K562 treated with DMSO at 1 percent for 12 hours (cell line): ENCODE results near the gene BCL2L12. TPM values are rescaled to one million over a fixed set of nuclear protein-coding genes. Genes with fewer than 3 reads are reported as not detected.

Experiments used
- total RNA-seq: library from RNA; unstranded; fragments of 300-600 nt; gene quantifications from 2 replicates; pipeline ENCODE4 v1.2.3, GENCODE V29; 2022; ENCODE audit not compliant: insufficient read depth

The BCL2L12 gene
- 247 and 311 TPM in 2 replicates for total RNA-seq

GRCh38 chr19:49665351-49666119 lies at the start of gene BCL2L12, which contains the start of gene IRF3:
Gene BCL2L12, plus strand, starts transcription at chr19:49665933. Its CDS starts 760 bp downstream, at chr19:49666693.
Gene IRF3, minus strand, starts transcription at chr19:49665857. Its CDS starts 1,019 bp downstream, at chr19:49664838.

GRCh38 chr19:49640113-49640898 lies 25.4 kb upstream of the BCL2L12 start, which contains the start of gene RRAS:
Gene RRAS, minus strand, starts transcription at chr19:49640143. Its CDS starts 45 bp downstream, at chr19:49640098.

GRCh38 chr19:49641688-49642491 lies 23.8 kb upstream of the BCL2L12 start, which contains the start of gene SCAF1:
Gene SCAF1, plus strand, starts transcription at chr19:49642209. Its CDS starts 2,818 bp downstream, at chr19:49645027.

GRCh38 chr19:49677231-49677900 lies 11.6 kb downstream of the BCL2L12 start, which contains the start of gene PRMT1:
Gene PRMT1, plus strand, starts transcription at chr19:49677271. Its CDS starts 10 bp downstream, at chr19:49677281.

GRCh38 chr19:49689133-49690078 lies 23.7 kb downstream of the BCL2L12 start, which contains the start of gene ADM5:
Gene ADM5, plus strand, starts transcription at chr19:49689594. Its CDS starts 244 bp downstream, at chr19:49689838.

GRCh38 chr19:49690656-49691242 lies 25.0 kb downstream of the BCL2L12 start, which contains the start of gene CPT1C:
Gene CPT1C, plus strand, starts transcription at chr19:49691116. Its CDS starts 1,137 bp downstream, at chr19:49692253.

Other genes with a start within 250 kb of the BCL2L12 start
- not detected in 2 replicates for gene PTH2, start 242.5 kb upstream of the BCL2L12 start, total RNA-seq
- not detected in 2 replicates for gene GFY, start 240.5 kb upstream of the BCL2L12 start, total RNA-seq
- 6.3 and 19.6 TPM in 2 replicates for gene SLC17A7, start 224.4 kb upstream of the BCL2L12 start, total RNA-seq
- gene PIH1D1, start 214.1 kb upstream of the BCL2L12 start, total RNA-seq: 142 and 182 TPM in 2 replicates
- gene ALDH16A1, start 212.7 kb upstream of the BCL2L12 start, total RNA-seq: 25.3 and 49.3 TPM in 2 replicates
- 13.9 and 16.2 TPM in 2 replicates for gene FLT3LG, start 191.7 kb upstream of the BCL2L12 start, total RNA-seq
- gene RPL13A, start 178.3 kb upstream of the BCL2L12 start, total RNA-seq: 8,120 and 13,069 TPM in 2 replicates
- gene RPS11, start 169.5 kb upstream of the BCL2L12 start, total RNA-seq: 5,951 and 7,935 TPM in 2 replicates
- 7.8 and 9.4 TPM in 2 replicates for gene FCGRT, start 153.3 kb upstream of the BCL2L12 start, total RNA-seq
- gene RCN3, start 137.9 kb upstream of the BCL2L12 start, total RNA-seq: 4.8 and 5.2 TPM in 2 replicates
- gene NOSIP, start 85.4 kb upstream of the BCL2L12 start, total RNA-seq: 269 and 444 TPM in 2 replicates
- 0.59 TPM in 1 of 2 replicates, not detected in the other for gene PRRG2, start 84.6 kb upstream of the BCL2L12 start, total RNA-seq
- 4.8 and 16.0 TPM in 2 replicates for gene PRR12, start 74.8 kb upstream of the BCL2L12 start, total RNA-seq
- gene RRAS, start 25.8 kb upstream of the BCL2L12 start, total RNA-seq: 16.3 and 25.9 TPM in 2 replicates
- gene SCAF1, start 23.7 kb upstream of the BCL2L12 start, total RNA-seq: 32.2 and 61.8 TPM in 2 replicates
- 98.2 and 108 TPM in 2 replicates for gene IRF3, start 76 bp upstream of the BCL2L12 start, total RNA-seq
- gene PRMT1, start 11.3 kb downstream of the BCL2L12 start, total RNA-seq: 124 and 147 TPM in 2 replicates
- gene ADM5, start 23.7 kb downstream of the BCL2L12 start, total RNA-seq: 6.6 and 8.8 TPM in 2 replicates
- 2.0 and 8.0 TPM in 2 replicates for gene CPT1C, start 25.2 kb downstream of the BCL2L12 start, total RNA-seq
- gene TSKS, start 97.4 kb downstream of the BCL2L12 start, total RNA-seq: 4.4 and 5.8 TPM in 2 replicates
- 105 and 144 TPM in 2 replicates for gene AP2A1, start 101.1 kb downstream of the BCL2L12 start, total RNA-seq
- 5.0 and 6.1 TPM in 2 replicates for gene FUZ, start 147.4 kb downstream of the BCL2L12 start, total RNA-seq
- 59.3 and 76.8 TPM in 2 replicates for gene MED25, start 152.4 kb downstream of the BCL2L12 start, total RNA-seq
- gene PTOV1, start 185.2 kb downstream of the BCL2L12 start, total RNA-seq: 166 and 170 TPM in 2 replicates
- 31.8 and 53.0 TPM in 2 replicates for gene PNKP, start 201.6 kb downstream of the BCL2L12 start, total RNA-seq
- 40.6 and 45.6 TPM in 2 replicates for gene AKT1S1, start 211.4 kb downstream of the BCL2L12 start, total RNA-seq
- 14.7 and 16.8 TPM in 2 replicates for gene TBC1D17, start 211.8 kb downstream of the BCL2L12 start, total RNA-seq
- 0.59 and 1.1 TPM in 2 replicates for gene IL4I1, start 231.0 kb downstream of the BCL2L12 start, total RNA-seq